Renal pelvis (tissue), 4 donors: ENCODE measurements around the gene MOB3A. TPM values are rescaled to one million over a fixed set of nuclear protein-coding genes. Genes with fewer than 3 reads are reported as not detected.
A peak's percentile ranks its signal among the peaks of the same experiment; 100 is the strongest.
"Not testable (repeated sequence)": the region's sequence is repeated elsewhere in the genome, so short reads cannot be mapped to it uniquely, and the experiment has no call there.

Experiments
- DNase-seq: peaks from one replicate; pipeline ENCODE4 v3.0.0-alpha.2; 2013
- polyA plus RNA-seq, 3 donors: library from polyadenylated mRNA; unstranded; fragments of 120-200 nt; gene quantifications; one replicate each; pipeline ENCODE4 v1.2.1, GENCODE V29; 2013; ENCODE audit not compliant: insufficient read length in 3 of 3

The MOB3A gene
- polyA plus RNA-seq, 3 donors = 25.1 to 29.1 (median 26.6) TPM

DNA sequence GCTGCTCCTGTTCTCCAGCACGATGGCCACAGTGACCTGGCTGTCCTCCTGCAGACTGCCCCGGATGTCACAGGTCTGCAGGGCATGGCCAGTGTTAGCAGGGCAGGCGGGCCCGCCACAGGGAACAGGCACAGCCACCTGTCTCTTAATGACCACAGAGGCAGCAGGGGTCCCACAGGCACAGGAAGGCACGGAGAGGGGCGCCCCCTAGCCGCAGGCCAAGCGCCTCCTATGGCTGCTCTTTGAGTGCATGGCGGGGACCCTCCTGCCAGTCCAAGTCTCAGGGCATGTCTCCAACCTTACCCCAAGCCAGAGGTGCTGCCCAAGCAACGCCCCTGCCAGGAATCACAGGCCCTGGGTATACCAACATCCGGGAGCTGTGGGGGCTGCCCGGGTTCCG is 14.7 kb upstream of the MOB3A start:
- no peak for DNase-seq

DNA sequence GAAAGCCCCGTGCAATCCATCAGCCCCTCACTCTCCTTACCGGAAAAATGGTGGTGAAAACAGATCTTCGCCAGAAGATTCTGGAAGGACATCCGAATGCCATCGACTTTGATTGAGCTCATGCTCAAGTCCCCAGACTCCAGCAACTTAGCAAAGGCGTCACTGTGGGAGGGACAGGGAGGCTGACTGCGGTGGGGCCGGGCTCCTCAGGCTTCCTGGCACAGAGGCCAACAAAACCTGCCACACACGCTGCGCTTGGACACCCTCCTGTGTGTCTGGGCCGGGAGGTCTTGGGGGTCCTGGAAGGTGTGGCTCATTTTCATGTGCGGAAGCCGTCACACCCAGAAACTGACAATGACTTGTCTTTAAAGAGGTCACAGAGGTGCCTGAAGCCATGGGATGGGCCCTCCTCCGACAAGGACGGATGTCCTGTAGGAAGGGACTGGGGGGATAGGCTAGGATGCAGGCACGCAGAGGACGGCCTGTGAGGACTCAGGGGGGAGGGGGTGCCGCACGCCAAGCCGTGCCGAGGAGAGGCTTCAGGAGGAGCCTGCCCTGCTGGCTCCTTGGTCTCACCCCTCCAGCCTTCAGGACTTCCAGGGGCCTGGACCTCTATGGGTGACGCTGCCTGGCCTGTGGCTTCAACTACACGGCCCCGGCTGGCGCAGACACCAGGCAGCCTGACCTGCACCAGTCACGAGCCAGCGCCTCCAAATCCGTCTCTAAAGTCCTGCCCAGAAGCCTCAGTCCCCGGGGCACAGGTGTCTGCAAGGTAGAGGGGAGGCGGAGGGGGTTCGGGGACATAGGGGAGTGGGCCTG is 13.1 kb upstream of the MOB3A start:
- no peak for DNase-seq

- no peak for DNase-seq
Measured at GRCh38 chr19:2108251-2109016, 12.3 kb upstream of the MOB3A start.

GRCh38 chr19:2103045-2103707 is 7.0 kb upstream of the MOB3A start:
- no peak for DNase-seq

- DNase-seq = no peak
Measured at GRCh38 chr19:2101417-2102335, 5.5 kb upstream of the MOB3A start.

GRCh38 chr19:2100719-2101061 is 4.6 kb upstream of the MOB3A start:
- DNase-seq = no peak

GRCh38 chr19:2099937-2100718 is 4.0 kb upstream of the MOB3A start:
- DNase-seq = no peak

DNA sequence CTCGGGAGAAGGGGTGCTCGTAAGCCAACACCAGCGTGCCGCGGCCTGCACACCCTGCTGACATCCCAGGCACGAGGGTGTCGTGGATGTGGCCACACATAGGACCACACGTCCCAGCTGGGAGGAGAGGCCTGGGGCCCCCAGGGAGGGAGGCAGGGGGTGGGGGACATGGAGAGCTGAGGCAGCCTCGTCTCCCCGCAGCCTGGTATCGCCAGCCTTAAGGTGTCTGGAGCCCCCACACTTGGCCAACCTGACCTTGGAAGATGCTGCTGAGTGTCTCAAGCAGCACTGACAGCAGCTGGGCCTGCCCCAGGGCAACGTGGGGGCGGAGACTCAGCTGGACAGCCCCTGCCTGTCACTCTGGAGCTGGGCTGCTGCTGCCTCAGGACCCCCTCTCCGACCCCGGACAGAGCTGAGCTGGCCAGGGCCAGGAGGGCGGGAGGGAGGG is 3.0 kb upstream of the MOB3A start:
- no peak for DNase-seq

- no peak for DNase-seq
Measured at GRCh38 chr19:2097886-2098327, 1.8 kb upstream of the MOB3A start.

GRCh38 chr19:2097203-2097885 is 1.2 kb upstream of the MOB3A start:
- DNase-seq = no peak

DNA sequence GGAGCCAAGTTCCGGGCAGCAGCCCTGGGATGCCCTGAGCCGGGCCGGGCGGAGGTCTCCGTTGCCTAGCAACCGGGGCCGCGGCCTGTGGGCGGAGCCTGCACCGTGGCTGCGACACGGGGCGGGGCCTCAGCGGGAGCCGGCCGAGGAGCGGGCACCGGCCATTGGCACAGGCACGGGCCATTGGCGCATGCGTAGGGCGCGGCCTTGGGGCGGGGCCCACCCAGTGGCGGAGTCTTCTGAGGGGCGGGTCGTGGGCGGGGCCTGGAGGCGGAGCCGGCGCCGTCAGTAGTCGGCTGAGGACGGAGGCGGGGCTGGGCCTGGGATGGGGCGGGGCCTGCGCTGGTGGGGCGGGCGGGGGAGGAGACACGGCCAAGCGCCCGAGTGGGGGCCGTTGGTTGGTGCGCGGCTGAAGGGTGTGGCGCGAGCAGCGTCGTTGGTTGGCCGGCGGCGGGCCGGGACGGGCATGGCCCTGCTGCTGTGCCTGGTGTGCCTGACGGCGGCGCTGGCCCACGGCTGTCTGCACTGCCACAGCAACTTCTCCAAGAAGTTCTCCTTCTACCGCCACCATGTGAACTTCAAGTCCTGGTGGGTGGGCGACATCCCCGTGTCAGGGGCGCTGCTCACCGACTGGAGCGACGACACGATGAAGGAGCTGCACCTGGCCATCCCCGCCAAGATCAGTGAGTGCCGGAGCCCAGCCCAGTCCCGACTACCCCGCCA is 515 bp upstream of the MOB3A start, which contains the start of gene IZUMO4:
TSS of gene IZUMO4 (plus strand) at position 436 of the 723 bp plus-strand sequence. CDS start at position 467, 31 bp downstream.
- DNase-seq = peak; percentile 96

DNA sequence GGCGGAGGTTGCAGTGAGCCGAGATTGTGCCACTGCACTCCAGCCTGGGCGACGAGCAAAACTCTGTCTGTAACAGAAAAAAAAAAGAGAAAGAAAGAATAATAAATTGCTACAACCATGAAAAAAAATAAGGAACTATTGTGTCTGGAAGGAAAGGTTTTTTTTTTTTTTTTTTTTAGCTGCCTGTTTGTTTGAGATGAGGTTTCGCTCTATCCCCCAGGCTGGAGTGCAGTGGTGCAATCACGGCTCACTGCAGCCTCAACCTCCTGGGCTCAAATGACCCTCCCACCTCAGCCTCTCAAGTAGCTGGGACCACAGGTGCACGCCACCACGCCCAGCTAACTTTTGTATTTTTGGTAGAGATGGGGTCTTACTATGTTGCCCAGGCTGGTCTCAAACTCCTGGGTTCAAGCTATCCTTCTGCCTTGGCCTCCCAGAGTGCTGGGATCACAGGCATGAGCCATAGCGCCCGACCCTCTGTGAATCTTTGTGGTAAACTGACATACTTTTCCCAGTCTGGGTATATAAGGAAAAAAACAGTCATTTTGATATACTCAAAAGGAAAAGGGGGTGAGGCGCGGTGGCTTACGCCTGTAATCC is 4.1 kb downstream of the MOB3A start:
- DNase-seq = not testable (repeated sequence)

DNA sequence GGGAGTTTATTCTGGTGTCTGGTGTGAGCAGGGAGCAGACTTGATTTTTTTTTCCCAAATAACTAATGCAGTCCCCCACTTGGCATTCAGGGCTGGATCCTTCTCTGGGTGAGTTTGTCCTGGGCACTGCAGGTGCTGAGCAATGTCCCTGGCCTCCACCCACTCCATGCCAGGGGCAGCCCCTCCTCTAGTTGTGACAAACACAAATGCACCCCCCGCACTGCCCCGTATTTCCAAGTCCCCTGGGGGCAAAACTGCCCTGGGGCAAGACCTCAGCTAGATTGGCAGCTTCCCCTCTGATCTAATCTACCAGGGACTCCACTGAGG is 6.4 kb downstream of the MOB3A start:
- no peak for DNase-seq

DNA sequence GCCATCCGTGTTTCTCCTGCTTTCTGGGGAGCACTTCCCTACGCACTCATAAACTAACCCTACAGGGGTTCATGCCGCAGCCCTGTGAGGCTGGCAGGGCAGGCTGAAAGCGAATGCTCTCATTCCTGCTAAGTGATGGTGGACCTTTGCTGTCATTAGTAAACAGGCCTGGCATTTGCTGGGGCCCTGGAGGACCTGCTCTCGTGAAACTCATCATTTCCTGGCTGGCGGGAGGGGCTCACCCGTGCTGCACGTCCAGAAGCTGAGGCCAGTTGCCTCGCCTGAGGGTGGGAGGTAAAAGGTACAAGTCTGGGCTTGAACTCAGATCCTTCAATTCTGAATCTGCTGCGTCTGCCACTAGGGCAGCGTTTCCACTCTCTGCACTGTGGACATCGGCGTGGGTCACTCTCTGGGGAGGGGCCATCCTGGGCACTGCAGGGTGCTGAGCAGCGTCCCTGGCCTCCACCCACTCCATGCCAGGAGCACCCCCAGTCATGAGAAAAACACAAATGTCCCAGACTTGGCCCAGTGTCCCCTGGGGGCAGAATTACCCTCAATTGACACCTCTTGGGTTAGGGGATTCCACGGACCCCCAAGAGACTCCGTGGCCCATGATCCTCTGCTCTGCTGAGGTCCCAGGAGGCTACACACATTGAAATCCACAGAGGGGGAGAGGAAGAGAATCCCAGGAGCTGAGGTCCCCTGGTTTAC is 7.0 kb downstream of the MOB3A start:
- DNase-seq = no peak

- DNase-seq = no peak
Measured at GRCh38 chr19:2087621-2088100, 8.5 kb downstream of the MOB3A start.

DNA sequence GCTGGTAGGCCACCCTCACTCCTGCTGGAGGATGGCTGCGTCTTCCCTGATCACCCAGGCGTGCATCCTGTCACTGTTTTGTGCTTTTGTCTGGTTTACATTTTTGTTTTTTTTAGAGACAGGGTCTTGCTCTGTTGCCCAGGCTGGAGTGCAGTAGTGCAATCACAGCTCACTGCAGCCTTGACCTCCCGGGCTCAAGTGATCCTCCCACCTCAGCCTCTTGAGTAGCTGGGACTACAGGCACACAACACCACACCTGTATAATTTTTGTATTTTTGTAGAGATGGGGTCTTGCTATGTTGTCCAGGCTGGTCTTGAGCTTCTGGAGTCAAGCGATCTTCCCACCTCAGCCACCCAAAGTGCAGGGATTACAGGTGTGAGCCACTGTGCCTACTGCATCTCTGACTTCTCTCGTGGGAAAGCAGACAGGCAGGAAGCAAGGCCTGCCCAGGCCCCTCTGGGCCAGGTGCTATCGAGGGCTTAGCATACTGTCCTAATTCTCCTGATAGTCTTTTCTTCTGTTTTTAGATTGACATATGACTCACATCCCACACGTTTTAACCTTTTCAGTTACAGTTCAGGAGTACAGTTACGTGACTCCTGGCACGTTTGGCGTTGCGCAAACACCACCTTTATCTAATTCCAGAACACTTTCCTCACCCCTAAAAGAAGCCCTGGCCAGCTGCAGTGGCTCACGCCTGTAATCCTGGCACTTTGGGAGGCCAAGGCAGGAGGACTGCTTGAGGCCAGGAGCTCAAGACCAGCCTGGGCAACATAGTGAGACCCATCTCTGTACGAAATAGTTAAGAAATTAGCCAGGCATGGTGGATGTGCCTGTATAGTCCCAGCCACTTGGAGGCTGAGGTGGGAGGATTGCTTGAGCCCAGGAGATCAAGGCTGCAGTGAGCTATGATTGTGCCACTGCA is 9.2 kb downstream of the MOB3A start:
- DNase-seq = not testable (repeated sequence)
